Osteocyte (in vitro differentiated cells): ENCODE data around the gene LHX4. TPM values are rescaled to one million over a fixed set of nuclear protein-coding genes. Genes with fewer than 3 reads are reported as not detected.

ENCODE experiments used
- DNase-seq: peaks from one replicate; pipeline ENCODE4 v3.0.0; 2021; ENCODE audit warnings: mixed read lengths; ENCODE audit not compliant: unreplicated experiment; ENCODE audit errors: extremely low spot score
- H3K27ac Mint-ChIP-seq: one replicate; pipeline ENCODE4 v1.8.0; 2021; ENCODE audit warnings: mild to moderate bottlenecking, mixed read lengths; ENCODE audit not compliant: unreplicated experiment
- H3K27me3 Mint-ChIP-seq: one replicate; pipeline ENCODE4 v1.8.0; 2021; ENCODE audit warnings: mixed read lengths; ENCODE audit not compliant: unreplicated experiment
- H3K36me3 Mint-ChIP-seq: one replicate; pipeline ENCODE4 v1.8.0; 2021; ENCODE audit warnings: mixed read lengths; ENCODE audit not compliant: unreplicated experiment
- H3K4me1 Mint-ChIP-seq: one replicate; pipeline ENCODE4 v1.8.0; 2021; ENCODE audit warnings: mixed read lengths; ENCODE audit not compliant: unreplicated experiment
- H3K4me3 Mint-ChIP-seq: one replicate; pipeline ENCODE4 v1.8.0; 2021; ENCODE audit warnings: mild to moderate bottlenecking, moderate library complexity, mixed read lengths; ENCODE audit not compliant: unreplicated experiment
- H3K9me3 Mint-ChIP-seq: one replicate; pipeline ENCODE4 v1.8.0; 2021; ENCODE audit warnings: mixed read lengths; ENCODE audit not compliant: unreplicated experiment
- total RNA-seq: library from RNA; stranded (reverse); gene quantifications from 2 replicates; pipeline ENCODE4 v1.2.1, GENCODE V29; 2021
- TF ChIP-seq, protein P1 (sequence below): fragments of 200-600 bp; sonication (generic); IDR thresholded peaks from 2 replicates; pipeline ENCODE4 v1.5.0; 2021; ENCODE audit warnings: antibody characterized with exemption, mild to moderate bottlenecking, moderate library complexity

The LHX4 gene
- total RNA-seq, 1 donor from 2014 or later = 0.70 TPM

DNA sequence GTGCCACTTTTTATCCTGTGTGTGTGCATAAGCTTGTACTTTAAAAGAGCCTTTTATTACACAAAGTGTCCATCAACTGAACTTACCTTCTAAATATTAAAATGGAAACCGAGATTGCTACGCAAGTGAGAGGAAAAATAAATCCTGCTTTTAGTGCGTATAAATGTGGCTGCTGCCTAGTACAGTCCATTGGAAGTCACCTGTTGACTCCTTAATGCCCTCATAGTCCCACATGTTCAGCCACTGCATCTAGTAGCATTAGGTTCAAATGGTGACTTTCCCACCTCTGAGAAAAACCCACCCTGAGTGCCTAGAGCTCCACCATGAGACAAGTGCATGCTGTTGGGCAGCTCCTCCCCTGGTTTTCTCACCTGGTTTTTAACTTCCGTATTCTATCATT is 53.0 kb downstream of the LHX4 start:
- TF ChIP-seq, protein P1, sequence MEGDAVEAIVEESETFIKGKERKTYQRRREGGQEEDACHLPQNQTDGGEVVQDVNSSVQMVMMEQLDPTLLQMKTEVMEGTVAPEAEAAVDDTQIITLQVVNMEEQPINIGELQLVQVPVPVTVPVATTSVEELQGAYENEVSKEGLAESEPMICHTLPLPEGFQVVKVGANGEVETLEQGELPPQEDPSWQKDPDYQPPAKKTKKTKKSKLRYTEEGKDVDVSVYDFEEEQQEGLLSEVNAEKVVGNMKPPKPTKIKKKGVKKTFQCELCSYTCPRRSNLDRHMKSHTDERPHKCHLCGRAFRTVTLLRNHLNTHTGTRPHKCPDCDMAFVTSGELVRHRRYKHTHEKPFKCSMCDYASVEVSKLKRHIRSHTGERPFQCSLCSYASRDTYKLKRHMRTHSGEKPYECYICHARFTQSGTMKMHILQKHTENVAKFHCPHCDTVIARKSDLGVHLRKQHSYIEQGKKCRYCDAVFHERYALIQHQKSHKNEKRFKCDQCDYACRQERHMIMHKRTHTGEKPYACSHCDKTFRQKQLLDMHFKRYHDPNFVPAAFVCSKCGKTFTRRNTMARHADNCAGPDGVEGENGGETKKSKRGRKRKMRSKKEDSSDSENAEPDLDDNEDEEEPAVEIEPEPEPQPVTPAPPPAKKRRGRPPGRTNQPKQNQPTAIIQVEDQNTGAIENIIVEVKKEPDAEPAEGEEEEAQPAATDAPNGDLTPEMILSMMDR = no peak
- Mint-ChIP-seq H3K27me3 (no peaks in the 10 kb centered on the region), H3K4me3 (no peak overlapping the region), H3K27ac (no peak overlapping the region), H3K36me3 (peaks cover 14% of the 10 kb centered on the region), H3K9me3 (no peaks in the 10 kb centered on the region), H3K4me1 (no peaks in the 10 kb centered on the region)
- no peak for DNase-seq

DNA sequence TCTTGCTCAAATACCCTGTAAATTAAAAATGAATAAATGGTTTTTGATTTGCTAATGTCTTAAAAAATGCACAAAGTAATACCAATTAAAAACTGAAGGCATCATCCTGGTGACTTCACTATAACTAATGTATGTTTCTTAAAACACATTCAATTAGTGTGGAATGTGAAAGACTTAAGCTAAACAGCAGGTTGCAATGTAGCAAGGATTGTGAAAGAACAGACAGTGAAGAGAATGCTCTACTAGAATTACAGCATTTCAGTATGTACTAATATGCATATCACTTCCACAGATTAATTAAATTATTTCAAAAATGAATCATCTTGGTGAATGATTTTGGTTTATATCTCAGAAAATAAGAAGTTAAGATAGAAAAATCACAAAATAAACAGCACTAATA is 56.4 kb downstream of the LHX4 start:
- no peaks in the 10 kb centered on the region for H3K9me3 Mint-ChIP-seq
- no peak for DNase-seq
- no peaks in the 10 kb centered on the region for H3K27me3 Mint-ChIP-seq
- H3K4me1 Mint-ChIP-seq = no peaks in the 10 kb centered on the region
- H3K27ac Mint-ChIP-seq = no peak overlapping the region
- TF ChIP-seq, protein P1 = no peak
- no peak overlapping the region for H3K4me3 Mint-ChIP-seq
- peaks cover 12% of the 10 kb centered on the region for H3K36me3 Mint-ChIP-seq

DNA sequence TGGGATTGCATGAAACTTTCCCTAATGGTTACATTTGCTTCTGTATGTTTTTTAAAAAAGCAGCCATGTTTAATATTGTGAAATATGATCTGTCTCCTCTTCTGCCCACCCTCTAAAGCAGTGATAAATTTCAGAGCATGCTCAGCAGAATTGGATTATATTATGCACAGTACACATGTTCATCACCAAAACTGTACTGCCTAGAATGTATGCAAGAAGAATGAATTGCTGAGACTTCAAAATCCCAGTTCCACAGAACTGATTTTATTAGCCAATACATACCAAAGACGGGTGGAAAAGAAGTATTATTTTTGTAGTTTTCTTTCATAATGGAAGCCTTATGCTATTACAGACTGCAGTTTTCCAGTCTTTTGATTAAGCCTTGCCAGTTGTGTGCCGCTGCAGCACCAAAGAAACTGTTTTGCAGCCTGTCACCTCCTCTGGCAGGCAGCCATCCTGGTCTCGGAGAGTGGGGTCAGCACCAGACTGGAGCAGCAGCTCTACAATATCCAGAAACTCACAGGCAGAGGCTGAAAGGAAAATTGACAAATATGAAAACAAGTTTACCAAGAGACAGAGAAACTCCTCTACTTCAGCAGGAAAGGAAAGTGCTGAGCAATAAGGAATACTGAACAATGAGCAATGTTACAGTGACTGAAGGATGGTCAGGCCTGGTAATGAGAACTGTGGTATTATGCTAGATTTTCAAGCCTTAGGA is 58.1 kb downstream of the LHX4 start:
- no peak overlapping the region for H3K4me3 Mint-ChIP-seq
- H3K27ac Mint-ChIP-seq = no peak overlapping the region
- DNase-seq = no peak
- H3K27me3 Mint-ChIP-seq = no peaks in the 10 kb centered on the region
- peaks cover 3% of the 10 kb centered on the region for H3K4me1 Mint-ChIP-seq
- H3K9me3 Mint-ChIP-seq = peaks cover 8% of the 10 kb centered on the region
- peaks cover 12% of the 10 kb centered on the region for H3K36me3 Mint-ChIP-seq
- TF ChIP-seq, protein P1 = no peak

DNA sequence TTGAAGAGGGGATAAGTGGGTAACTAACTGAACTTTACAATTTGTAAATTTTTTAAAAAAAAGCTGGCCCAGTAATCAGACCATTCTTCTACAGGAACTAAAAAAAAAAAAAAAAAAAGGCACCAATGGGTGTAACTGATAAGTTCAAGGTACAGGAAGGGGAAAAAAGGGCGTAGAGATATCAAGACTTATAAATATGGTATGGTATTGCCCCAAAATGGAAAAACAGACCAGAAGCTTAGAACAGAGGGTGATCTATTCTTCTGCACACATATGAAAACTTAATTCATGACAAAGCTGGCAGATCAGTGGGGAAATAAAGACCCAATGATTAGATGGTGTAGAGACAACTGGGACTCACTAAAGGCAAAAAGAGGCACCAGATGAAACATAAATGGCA is 58.9 kb downstream of the LHX4 start:
- peaks cover 12% of the 10 kb centered on the region for H3K36me3 Mint-ChIP-seq
- no peak for DNase-seq
- H3K27ac Mint-ChIP-seq = no peak overlapping the region
- TF ChIP-seq, protein P1 = no peak
- peaks cover 3% of the 10 kb centered on the region for H3K4me1 Mint-ChIP-seq
- no peaks in the 10 kb centered on the region for H3K27me3 Mint-ChIP-seq
- no peak overlapping the region for H3K4me3 Mint-ChIP-seq
- H3K9me3 Mint-ChIP-seq = peaks cover 8% of the 10 kb centered on the region

DNA sequence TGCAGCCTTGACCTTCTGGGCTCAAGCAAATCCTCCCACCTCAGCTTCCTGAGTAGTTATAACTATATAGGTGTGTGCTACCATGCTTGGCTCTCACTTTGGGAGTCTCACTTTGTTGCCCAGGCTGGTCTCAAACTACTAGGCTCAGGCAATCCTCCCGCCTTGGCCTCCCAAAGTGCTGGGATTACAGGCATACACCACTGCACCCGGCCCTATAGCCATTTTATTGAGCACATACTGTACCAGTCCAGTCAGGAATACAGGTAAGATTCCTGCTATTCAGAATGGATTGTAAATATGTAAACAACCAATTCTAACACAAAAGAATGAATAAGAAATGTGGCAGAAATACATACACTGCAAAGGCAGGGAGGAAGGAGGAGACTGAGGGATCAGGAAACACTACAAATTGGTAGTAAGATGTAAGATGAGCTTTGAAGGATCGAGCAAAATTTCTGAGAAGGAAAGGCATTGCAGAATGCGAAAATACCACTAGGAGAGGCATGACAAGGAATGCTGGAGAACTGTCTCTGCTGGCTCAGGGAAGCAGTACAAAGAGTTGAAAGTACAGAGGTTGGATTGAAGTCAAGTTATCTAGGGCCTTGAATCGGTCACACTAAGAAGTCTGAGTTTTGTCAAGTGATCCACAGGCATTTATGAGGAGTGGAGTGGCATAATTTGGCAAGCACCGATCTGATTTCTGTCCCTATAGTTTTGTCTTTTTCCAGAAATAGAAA is 60.4 kb downstream of the LHX4 start:
- no peak overlapping the region for H3K4me3 Mint-ChIP-seq
- DNase-seq = no peak
- TF ChIP-seq, protein P1 = no peak
- peaks cover 3% of the 10 kb centered on the region for H3K4me1 Mint-ChIP-seq
- no peak overlapping the region for H3K27ac Mint-ChIP-seq
- peaks cover 8% of the 10 kb centered on the region for H3K9me3 Mint-ChIP-seq
- no peaks in the 10 kb centered on the region for H3K27me3 Mint-ChIP-seq
- H3K36me3 Mint-ChIP-seq = peaks cover 16% of the 10 kb centered on the region
